GM18511 (cell line): ENCODE measurements around the gene FDXACB1.

Experiments used
- ATAC-seq: cut with Tn5 transposase; IDR thresholded peaks from one replicate; pipeline ENCODE4 v1.9.1; 2021; ENCODE audit warnings: mild to moderate bottlenecking, moderate library complexity; ENCODE audit not compliant: unreplicated experiment

The FDXACB1 gene

GRCh38 chr11:111845276-111846028, 33.5 kb downstream of the FDXACB1 start:
- ATAC-seq = no peak

- ATAC-seq = no peak
These were observed 35.3 kb downstream of the FDXACB1 start for GRCh38 chr11:111843661-111844060.

GRCh38 chr11:111841370-111842053, 37.5 kb downstream of the FDXACB1 start:
- ATAC-seq = peak; percentile 58

GRCh38 chr11:111840143-111840542, 38.8 kb downstream of the FDXACB1 start:
- no peak for ATAC-seq

GRCh38 chr11:111838054-111838453, 40.9 kb downstream of the FDXACB1 start:
- no peak for ATAC-seq

- no peak for ATAC-seq
These were observed 41.5 kb downstream of the FDXACB1 start for GRCh38 chr11:111837366-111837891.

GRCh38 chr11:111836721-111837120, 42.2 kb downstream of the FDXACB1 start:
- ATAC-seq = peak; percentile 83

- ATAC-seq = no peak
These were observed 42.8 kb downstream of the FDXACB1 start for GRCh38 chr11:111836162-111836561.

- no peak for ATAC-seq
These were observed 43.3 kb downstream of the FDXACB1 start for GRCh38 chr11:111835665-111836064.

- no peak for ATAC-seq
These were observed 44.4 kb downstream of the FDXACB1 start for GRCh38 chr11:111834432-111835163.

GRCh38 chr11:111833524-111833923, 45.4 kb downstream of the FDXACB1 start:
- no peak for ATAC-seq

GRCh38 chr11:111829185-111829968, 49.6 kb downstream of the FDXACB1 start:
- peak; percentile 90 for ATAC-seq

GRCh38 chr11:111826322-111826950, 52.5 kb downstream of the FDXACB1 start:
- ATAC-seq = no peak
